K562 (cell line): ENCODE data around the gene KLHL18. TPM values are rescaled to one million over a fixed set of nuclear protein-coding genes. Genes with fewer than 3 reads are reported as not detected.
A peak's percentile ranks its signal among the peaks of the same experiment; 100 is the strongest.

Experiments
- BRD4 ChIP-seq: fragments of 200-600 bp; sonication (generic); IDR thresholded peaks from 2 replicates; pipeline ENCODE4 v1.6.1; 2017; ENCODE audit warnings: inconsistent platforms
- BRD9 ChIP-seq: fragments of 450-650 bp; IDR thresholded peaks from 2 replicates; pipeline ENCODE4 v1.6.1; 2018; ENCODE audit warnings: low read depth; ENCODE audit not compliant: partially characterized antibody
- GTF2F1 ChIP-seq: IDR thresholded peaks from 2 replicates; pipeline ENCODE4 v1.6.1; 2011; ENCODE audit warnings: low read depth, low read length, improper control_type of control experiment
- HNRNPLL ChIP-seq: fragments of 200-400 bp; formaldehyde crosslinking; IDR thresholded peaks from 2 replicates; pipeline ENCODE4 v1.6.1; 2017; ENCODE audit warnings: low read length, low read depth, mild to moderate bottlenecking; ENCODE audit not compliant: poor library complexity, severe bottlenecking
- ILF3 ChIP-seq: fragments of 450-650 bp; IDR thresholded peaks from 2 replicates; pipeline ENCODE4 v1.6.1; 2018; ENCODE audit warnings: antibody characterized with exemption, mild to moderate bottlenecking, moderate library complexity, borderline replicate concordance
- IRF2 ChIP-seq: sonication (generic); formaldehyde crosslinking; IDR thresholded peaks from 2 replicates; pipeline ENCODE4 v1.8.1; 2022; ENCODE audit warnings: mild to moderate bottlenecking, missing genetic modification reagents
- JUNB ChIP-seq: fragments of 450-650 bp; formaldehyde crosslinking; conservative IDR thresholded peaks from 2 replicates; pipeline ENCODE4 v1.4.0; 2020; ENCODE audit warnings: mild to moderate bottlenecking
- NCOR1 ChIP-seq: fragments of 450-650 bp; IDR thresholded peaks from 2 replicates; pipeline ENCODE4 v1.6.1; 2016; ENCODE audit warnings: mild to moderate bottlenecking, moderate library complexity
- PHB ChIP-seq: fragments of 250-450 bp; sonication (Bioruptor Pico); IDR thresholded peaks from 2 replicates; pipeline ENCODE4 v1.5.0; 2021
- YY1 ChIP-seq, 3 experiments: IDR thresholded peaks; 2 replicates each; pipeline ENCODE4 v1.6.1; 2011; ENCODE audit warnings: low read length in 2 of 3, mild to moderate bottlenecking in 2 of 3, moderate library complexity in 2 of 3, borderline replicate concordance in 1 of 3, control low read depth in 1 of 3, low read depth in 1 of 3; ENCODE audit not compliant: insufficient read depth in 3 of 3, insufficient replicate concordance in 2 of 3, control insufficient read depth in 1 of 3, insufficient read length in 1 of 3; ENCODE audit errors: extremely low read depth in 1 of 3
- ZNF12 ChIP-seq: sonication (generic); formaldehyde crosslinking; IDR thresholded peaks from 2 replicates; pipeline ENCODE4 v1.4.0; 2020; ENCODE audit warnings: mild to moderate bottlenecking, missing genetic modification reagents
- ZNF121 ChIP-seq: sonication (generic); formaldehyde crosslinking; conservative IDR thresholded peaks from 2 replicates; pipeline ENCODE4 v1.8.0; 2022; ENCODE audit warnings: missing genetic modification reagents
- ZNF695 ChIP-seq: fragments of 450-650 bp; formaldehyde crosslinking; IDR thresholded peaks from 2 replicates; pipeline ENCODE4 v1.4.0; 2020; ENCODE audit warnings: mild to moderate bottlenecking, moderate library complexity
- polyA plus RNA-seq, 8 experiments: library from polyadenylated mRNA; depleted of rRNA in 4 of 8; stranded (reverse) in 5 of 8; unstranded in 3 of 8; fragments of >200 nt; fragmentation: Nextera tagmentation in 2 of 8; fragmentation: Illumina TruSeq in 1 of 8; extraction: Ambion mirVana in 2 of 8; extraction: Trizol in 1 of 8; gene quantifications; 2 replicates each; pipeline versions ENCODE4 v1.2.1 to v1.2.3, GENCODE V29; 2011 to 2014; ENCODE audit warnings: inconsistent platforms in 1 of 8, missing spikeins in 1 of 8
- total RNA-seq, 7 experiments: library from RNA; depleted of rRNA in 6 of 7; stranded (reverse); fragments of >200 nt in 6 of 7; fragmentation: Illumina TruSeq in 2 of 7; extraction: Trizol in 2 of 7; gene quantifications; 2 replicates each; pipeline versions ENCODE4 v1.2.1 to v1.2.3, GENCODE V29; 2011 to 2021; ENCODE audit warnings: low replicate concordance in 1 of 7
- TF ChIP-seq, protein P1 (sequence below): fragments of 450-650 bp; conservative IDR thresholded peaks from 2 replicates; pipeline ENCODE4 v1.6.1; 2016; ENCODE audit warnings: missing genetic modification characterization, low read depth, mild to moderate bottlenecking, control low read depth, missing compliant biosample characterization
- TF ChIP-seq, protein P2 (sequence below): fragments of 450-650 bp; IDR thresholded peaks from 2 replicates; pipeline ENCODE4 v1.6.1; 2016; ENCODE audit warnings: low read depth, mild to moderate bottlenecking, moderate library complexity
- TF ChIP-seq, protein P3 (sequence below): sonication (generic); formaldehyde crosslinking; IDR thresholded peaks from 2 replicates; pipeline ENCODE4 v1.8.0; 2022; ENCODE audit warnings: mild to moderate bottlenecking, missing genetic modification reagents
- TF ChIP-seq, protein P4 (sequence below): sonication (generic); formaldehyde crosslinking; IDR thresholded peaks from 2 replicates; pipeline ENCODE4 v1.4.0; 2020; ENCODE audit warnings: mild to moderate bottlenecking, missing genetic modification reagents
- TF ChIP-seq, protein P5 (sequence below): fragments of 250-450 bp; sonication (Bioruptor Pico); IDR thresholded peaks from 2 replicates; pipeline ENCODE4 v1.5.0; 2020; ENCODE audit warnings: mild to moderate bottlenecking, borderline replicate concordance

The KLHL18 gene
- total and polyA plus RNA-seq, 9 of the 15 experiments (the other 6 are each of a cell fraction or from before 2014, with no cell fraction given) = 26.7 to 97.5 (median 48.7) TPM

DNA sequence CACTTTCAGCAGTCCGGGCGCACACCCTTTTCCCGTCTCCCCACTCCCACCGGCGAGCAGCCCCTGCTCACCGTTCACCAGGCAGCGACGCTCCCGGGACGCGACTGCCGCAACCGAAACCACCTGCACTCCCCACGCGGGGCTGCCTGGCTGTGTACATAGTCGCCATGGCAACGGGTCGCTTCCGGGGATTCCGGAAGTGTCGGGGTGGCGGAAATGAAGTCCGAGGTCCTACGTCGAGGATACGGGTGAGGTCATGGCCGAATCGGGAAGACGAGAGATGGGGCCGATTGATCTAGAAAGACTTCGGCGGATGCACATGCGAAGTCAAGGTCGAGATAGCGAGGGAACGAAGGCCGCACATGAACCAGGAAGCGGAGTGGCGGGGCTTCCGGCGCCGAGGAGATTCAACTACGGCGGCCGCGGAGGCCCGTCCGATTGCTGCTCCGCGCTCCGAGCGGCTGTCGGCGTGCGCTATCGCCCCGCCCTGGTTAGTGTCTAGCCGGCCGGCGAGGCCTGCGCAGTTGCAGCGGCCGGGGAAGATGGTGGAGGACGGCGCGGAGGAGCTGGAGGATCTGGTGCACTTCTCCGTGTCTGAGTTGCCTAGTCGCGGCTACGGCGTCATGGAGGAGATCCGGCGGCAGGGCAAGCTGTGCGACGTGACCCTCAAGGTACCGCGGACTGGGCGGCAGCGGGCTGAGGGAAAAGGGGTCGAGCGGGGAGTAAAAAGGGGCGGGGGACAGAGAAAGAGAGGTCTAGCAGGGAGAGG, at the start of gene KLHL18, which contains the start of gene KIF9 (continued):
- TF ChIP-seq, protein P1, sequence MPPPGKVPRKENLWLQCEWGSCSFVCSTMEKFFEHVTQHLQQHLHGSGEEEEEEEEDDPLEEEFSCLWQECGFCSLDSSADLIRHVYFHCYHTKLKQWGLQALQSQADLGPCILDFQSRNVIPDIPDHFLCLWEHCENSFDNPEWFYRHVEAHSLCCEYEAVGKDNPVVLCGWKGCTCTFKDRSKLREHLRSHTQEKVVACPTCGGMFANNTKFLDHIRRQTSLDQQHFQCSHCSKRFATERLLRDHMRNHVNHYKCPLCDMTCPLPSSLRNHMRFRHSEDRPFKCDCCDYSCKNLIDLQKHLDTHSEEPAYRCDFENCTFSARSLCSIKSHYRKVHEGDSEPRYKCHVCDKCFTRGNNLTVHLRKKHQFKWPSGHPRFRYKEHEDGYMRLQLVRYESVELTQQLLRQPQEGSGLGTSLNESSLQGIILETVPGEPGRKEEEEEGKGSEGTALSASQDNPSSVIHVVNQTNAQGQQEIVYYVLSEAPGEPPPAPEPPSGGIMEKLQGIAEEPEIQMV (tag) = no peak
- TF ChIP-seq BRD4 (no peak), YY1 (IDR thresholded peaks at IDR 0.05; ENCODE audit: borderline replicate concordance in 1 of 3, control insufficient read depth in 1 of 3, extremely low read depth in 1 of 3, insufficient read depth in 3 of 3, insufficient read length in 1 of 3, insufficient replicate concordance in 2 of 3, low read depth in 1 of 3, low read length in 2 of 3) (peak; percentile 41 to 87 (median 81)), HNRNPLL (peak; percentile 90), ZNF12 (CRISPR knock-in tag) (no peak), BRD9 (no peak), IRF2 (CRISPR knock-in tag) (no peak), GTF2F1 (no peak; the same call in 1 of the 2 replicates), JUNB (CRISPR knock-in tag) (no peak), ILF3 (no peak), ZNF121 (CRISPR knock-in tag) (no peak), ZNF695 (CRISPR knock-in tag) (no peak), NCOR1 (peak; percentile 50; the same call in 1 of the 2 replicates), PHB (CRISPR knock-in tag) (no peak)
- TF ChIP-seq, protein P2, sequence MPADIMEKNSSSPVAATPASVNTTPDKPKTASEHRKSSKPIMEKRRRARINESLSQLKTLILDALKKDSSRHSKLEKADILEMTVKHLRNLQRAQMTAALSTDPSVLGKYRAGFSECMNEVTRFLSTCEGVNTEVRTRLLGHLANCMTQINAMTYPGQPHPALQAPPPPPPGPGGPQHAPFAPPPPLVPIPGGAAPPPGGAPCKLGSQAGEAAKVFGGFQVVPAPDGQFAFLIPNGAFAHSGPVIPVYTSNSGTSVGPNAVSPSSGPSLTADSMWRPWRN = no peak
- TF ChIP-seq, protein P3, sequence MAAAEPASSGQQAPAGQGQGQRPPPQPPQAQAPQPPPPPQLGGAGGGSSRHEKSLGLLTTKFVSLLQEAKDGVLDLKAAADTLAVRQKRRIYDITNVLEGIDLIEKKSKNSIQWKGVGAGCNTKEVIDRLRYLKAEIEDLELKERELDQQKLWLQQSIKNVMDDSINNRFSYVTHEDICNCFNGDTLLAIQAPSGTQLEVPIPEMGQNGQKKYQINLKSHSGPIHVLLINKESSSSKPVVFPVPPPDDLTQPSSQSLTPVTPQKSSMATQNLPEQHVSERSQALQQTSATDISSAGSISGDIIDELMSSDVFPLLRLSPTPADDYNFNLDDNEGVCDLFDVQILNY (CRISPR knock-in tag) = peak; percentile 84; the same call in 1 of the 2 replicates
- TF ChIP-seq, protein P4, sequence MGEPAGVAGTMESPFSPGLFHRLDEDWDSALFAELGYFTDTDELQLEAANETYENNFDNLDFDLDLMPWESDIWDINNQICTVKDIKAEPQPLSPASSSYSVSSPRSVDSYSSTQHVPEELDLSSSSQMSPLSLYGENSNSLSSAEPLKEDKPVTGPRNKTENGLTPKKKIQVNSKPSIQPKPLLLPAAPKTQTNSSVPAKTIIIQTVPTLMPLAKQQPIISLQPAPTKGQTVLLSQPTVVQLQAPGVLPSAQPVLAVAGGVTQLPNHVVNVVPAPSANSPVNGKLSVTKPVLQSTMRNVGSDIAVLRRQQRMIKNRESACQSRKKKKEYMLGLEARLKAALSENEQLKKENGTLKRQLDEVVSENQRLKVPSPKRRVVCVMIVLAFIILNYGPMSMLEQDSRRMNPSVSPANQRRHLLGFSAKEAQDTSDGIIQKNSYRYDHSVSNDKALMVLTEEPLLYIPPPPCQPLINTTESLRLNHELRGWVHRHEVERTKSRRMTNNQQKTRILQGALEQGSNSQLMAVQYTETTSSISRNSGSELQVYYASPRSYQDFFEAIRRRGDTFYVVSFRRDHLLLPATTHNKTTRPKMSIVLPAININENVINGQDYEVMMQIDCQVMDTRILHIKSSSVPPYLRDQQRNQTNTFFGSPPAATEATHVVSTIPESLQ (CRISPR knock-in tag) = no peak
- TF ChIP-seq, protein P5, sequence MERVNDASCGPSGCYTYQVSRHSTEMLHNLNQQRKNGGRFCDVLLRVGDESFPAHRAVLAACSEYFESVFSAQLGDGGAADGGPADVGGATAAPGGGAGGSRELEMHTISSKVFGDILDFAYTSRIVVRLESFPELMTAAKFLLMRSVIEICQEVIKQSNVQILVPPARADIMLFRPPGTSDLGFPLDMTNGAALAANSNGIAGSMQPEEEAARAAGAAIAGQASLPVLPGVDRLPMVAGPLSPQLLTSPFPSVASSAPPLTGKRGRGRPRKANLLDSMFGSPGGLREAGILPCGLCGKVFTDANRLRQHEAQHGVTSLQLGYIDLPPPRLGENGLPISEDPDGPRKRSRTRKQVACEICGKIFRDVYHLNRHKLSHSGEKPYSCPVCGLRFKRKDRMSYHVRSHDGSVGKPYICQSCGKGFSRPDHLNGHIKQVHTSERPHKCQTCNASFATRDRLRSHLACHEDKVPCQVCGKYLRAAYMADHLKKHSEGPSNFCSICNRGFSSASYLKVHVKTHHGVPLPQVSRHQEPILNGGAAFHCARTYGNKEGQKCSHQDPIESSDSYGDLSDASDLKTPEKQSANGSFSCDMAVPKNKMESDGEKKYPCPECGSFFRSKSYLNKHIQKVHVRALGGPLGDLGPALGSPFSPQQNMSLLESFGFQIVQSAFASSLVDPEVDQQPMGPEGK (CRISPR knock-in tag) = no peak
